ENCODE measurements around the gene SVEP1.

DNA sequence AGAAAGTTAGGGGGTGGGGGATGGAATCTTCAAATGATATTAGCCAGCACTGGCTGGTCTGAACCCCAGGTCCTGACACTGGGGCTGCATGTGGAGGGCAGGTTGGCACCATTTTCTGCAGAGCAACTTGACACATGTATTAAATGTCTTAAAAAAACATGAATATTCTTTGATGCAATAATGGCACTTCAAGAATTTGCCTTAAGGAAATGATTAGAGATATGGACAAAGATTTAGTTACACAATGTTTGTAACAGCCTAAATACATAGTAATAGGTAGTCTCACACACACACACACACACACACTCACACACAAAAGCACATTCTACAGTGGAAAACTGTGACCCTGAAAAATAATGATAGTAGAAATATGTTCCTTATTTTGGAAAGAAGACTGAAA is 3.6 kb downstream of the SVEP1 start:
- TF ChIP-seq, protein P1, sequence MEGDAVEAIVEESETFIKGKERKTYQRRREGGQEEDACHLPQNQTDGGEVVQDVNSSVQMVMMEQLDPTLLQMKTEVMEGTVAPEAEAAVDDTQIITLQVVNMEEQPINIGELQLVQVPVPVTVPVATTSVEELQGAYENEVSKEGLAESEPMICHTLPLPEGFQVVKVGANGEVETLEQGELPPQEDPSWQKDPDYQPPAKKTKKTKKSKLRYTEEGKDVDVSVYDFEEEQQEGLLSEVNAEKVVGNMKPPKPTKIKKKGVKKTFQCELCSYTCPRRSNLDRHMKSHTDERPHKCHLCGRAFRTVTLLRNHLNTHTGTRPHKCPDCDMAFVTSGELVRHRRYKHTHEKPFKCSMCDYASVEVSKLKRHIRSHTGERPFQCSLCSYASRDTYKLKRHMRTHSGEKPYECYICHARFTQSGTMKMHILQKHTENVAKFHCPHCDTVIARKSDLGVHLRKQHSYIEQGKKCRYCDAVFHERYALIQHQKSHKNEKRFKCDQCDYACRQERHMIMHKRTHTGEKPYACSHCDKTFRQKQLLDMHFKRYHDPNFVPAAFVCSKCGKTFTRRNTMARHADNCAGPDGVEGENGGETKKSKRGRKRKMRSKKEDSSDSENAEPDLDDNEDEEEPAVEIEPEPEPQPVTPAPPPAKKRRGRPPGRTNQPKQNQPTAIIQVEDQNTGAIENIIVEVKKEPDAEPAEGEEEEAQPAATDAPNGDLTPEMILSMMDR (IDR thresholded peaks at IDR 0.05) = no peak
- no peak for TF ChIP-seq SIN3A (IDR thresholded peaks at IDR 0.05; ENCODE audit: borderline replicate concordance, insufficient read depth, low read depth, low read length)
